22Rv1 (cell line): Measurements from ENCODE around the gene OR5H6.

Experiments used
- H3K27ac ChIP-seq: fragments of 450-650 bp; 2 replicates; pipeline ENCODE4 v1.5.1; 2017
- ZFX ChIP-seq: fragments of 450-650 bp; IDR thresholded peaks from 2 replicates; pipeline ENCODE4 v1.6.1; 2017; ENCODE audit warnings: antibody characterized with exemption, borderline replicate concordance
- TF ChIP-seq, protein P1 (sequence below): fragments of 450-650 bp; IDR thresholded peaks from 2 replicates; pipeline ENCODE4 v1.5.1; 2017; ENCODE audit warnings: mild to moderate bottlenecking

OR5H6 gene

DNA sequence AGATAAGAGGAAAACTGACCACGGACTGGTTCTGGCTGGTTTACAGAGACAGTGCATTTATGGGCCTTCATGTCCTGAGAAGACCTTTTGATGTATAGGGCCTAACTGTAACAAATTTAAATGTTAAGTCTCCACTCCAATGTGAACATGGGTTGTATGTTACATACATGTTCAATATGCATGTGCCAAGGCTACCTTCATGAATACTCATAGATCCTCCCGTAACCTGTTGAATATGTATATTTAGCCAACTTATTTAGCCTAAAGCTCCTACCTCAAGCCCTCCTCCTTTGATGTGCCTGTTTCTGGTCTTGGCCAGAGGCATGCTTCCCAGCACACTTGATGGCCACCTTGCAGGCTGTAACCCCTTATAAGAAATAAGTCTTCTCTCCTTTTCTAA, 18.2 kb downstream of the OR5H6 start, which contains the start of gene OR5H2:
Gene OR5H2, plus strand, starts transcription at position 301 of the 400 bp plus-strand sequence. CDS start 398 bp downstream, outside the sequence.
- H3K27ac ChIP-seq, result no peak within 1 kb of the TSS
- no peak for TF ChIP-seq ZFX
- TF ChIP-seq, protein P1, sequence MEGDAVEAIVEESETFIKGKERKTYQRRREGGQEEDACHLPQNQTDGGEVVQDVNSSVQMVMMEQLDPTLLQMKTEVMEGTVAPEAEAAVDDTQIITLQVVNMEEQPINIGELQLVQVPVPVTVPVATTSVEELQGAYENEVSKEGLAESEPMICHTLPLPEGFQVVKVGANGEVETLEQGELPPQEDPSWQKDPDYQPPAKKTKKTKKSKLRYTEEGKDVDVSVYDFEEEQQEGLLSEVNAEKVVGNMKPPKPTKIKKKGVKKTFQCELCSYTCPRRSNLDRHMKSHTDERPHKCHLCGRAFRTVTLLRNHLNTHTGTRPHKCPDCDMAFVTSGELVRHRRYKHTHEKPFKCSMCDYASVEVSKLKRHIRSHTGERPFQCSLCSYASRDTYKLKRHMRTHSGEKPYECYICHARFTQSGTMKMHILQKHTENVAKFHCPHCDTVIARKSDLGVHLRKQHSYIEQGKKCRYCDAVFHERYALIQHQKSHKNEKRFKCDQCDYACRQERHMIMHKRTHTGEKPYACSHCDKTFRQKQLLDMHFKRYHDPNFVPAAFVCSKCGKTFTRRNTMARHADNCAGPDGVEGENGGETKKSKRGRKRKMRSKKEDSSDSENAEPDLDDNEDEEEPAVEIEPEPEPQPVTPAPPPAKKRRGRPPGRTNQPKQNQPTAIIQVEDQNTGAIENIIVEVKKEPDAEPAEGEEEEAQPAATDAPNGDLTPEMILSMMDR, result no peak

DNA sequence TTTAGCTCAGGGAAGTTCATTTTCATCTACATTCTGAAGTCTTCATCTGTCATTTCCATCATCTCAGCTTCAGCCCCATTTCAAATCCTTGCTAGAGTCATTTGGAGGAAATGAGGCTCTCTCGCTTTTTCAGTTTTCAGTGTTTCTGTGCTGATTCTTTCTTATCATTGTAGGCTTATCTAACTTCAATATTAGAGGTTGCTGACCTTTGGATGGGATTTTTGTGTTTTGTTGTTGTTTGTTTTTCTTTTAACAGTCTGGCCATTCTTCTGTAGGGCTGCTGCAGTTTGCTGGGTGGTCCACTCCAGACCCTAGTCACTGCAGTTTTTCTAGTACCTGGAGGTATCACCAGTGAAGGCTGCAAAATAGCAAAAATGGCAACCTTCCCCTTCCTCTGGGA, 26.9 kb downstream of the OR5H6 start:
- no peak overlapping the region for H3K27ac ChIP-seq
- TF ChIP-seq, protein P1, result no peak
- TF ChIP-seq ZFX, result no peak

DNA sequence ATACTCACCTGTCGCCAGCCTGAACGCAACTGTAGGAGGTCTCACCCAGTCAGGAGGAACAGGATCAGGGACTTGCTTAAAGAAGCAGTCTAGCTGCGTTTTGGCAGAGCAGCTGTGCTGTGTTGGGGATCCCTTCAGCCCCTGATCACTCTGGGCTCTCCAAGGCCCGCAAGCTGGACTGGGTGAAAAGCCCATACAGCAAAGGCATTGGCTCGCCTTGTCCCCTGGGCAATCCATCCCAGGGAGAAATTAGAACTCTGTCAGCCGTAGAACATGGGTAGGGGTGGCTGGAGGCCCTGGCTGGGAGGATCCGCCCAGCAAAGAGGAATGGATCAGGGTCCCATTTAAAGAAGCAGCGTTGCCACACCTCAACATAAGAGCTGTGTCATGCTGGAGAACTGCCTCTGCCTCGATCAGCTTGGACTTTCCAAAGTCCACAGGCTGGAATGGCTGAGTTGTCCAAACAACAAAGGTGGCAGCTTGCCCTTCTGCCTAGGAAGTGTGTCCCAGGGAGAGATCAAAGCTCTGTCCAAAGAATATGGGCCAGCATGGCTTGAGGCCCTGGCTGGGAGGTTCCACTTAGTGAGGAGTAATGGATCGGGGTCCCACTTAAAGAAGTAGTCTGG, 27.4 kb downstream of the OR5H6 start:
- TF ChIP-seq, protein P1, result no peak
- no peak for TF ChIP-seq ZFX
- H3K27ac ChIP-seq, result no peak overlapping the region
